Left cardiac atrium (tissue), 4 donors: ENCODE measurements around the gene RPP40. TPM values are rescaled to one million over a fixed set of nuclear protein-coding genes. Genes with fewer than 3 reads are reported as not detected.

Source experiments
- ATAC-seq, 2 donors: fragments of 200-7000 bp; cut with Tn5 transposase; one replicate each; pipeline ENCODE4 v1.9.1; 2020; ENCODE audit warnings: mild to moderate bottlenecking in 2 of 2, moderate library complexity in 2 of 2
- DNase-seq: peaks from one replicate; pipeline ENCODE4 v3.0.0-alpha.2; 2020
- intact Hi-C, 2 donors: fragments of 100-400 bp; cut with DNase I; formaldehyde crosslinking; loops; one replicate each; pipeline versions ENCODE4 v1.14.1 to v1.15.1; 2022 to 2023
- total RNA-seq, 2 donors: library from RNA; stranded (reverse); fragmentation: NEBNext Ultra II Directional; extraction: Animal tissue kit (Norgen Biotek cat#: 25700); gene quantifications; one replicate each; pipeline ENCODE4 v1.2.1, GENCODE V29; 2021
- donor health status: DM: no; HTN: yes; CAD: no.
- donor health status: DM: no; HTN: yes; CAD: no; lungs with severe emphysema.
- donor health status: DM: yes; HTN: yes; CAD: no.
- donor health status: Dilated cardiomyopathy.

RPP40 gene
- total RNA-seq, 2 donors from 2014 or later: 3.7 to 4.9 TPM

DNA sequence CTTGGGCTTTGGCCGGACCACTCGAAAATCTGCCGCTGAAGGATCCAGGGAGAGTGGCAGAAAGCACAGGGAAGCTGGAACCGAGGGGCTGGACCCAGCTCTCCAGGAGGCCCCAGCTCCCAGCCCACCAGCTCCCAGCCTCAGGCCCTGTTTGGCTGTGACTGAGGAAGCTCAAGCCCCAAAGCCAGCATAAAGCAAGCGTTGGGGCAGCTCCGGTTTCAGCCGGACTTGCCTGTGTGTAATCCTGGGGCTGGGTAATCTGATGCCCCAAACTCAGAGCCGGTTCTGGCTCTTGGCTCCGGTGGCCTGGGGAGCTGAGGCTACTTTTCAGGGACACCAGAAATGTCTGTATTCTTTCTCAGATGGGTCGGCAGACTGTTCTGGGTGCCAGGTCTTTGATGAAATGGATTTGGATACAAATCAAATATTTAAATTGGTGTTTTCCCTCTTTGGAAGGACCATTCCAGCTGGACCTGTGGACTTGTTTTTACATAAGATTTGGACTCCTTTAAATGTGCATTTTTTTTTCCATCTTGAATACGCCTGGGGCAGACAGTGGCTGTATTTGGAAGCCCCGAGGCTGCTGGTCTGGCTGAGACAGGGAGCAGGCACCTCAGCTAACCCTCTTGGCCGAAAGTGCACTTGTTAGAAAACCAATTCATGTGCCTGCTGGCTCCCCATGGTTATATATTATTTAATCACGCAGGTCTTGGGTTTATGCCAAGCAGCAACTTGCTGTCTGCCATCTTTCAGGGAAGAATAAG lies 29.7 kb downstream of the RPP40 start:
- ATAC-seq (peak; percentile 69 to 83), DNase-seq (peak; percentile 25)
- intact Hi-C loops: no loop called here

- DNase-seq (no peak), ATAC-seq (no peak)
- intact Hi-C loops: no loop called here
Measured at GRCh38 chr6:4973415-4973814, 30.4 kb downstream of the RPP40 start.

DNA sequence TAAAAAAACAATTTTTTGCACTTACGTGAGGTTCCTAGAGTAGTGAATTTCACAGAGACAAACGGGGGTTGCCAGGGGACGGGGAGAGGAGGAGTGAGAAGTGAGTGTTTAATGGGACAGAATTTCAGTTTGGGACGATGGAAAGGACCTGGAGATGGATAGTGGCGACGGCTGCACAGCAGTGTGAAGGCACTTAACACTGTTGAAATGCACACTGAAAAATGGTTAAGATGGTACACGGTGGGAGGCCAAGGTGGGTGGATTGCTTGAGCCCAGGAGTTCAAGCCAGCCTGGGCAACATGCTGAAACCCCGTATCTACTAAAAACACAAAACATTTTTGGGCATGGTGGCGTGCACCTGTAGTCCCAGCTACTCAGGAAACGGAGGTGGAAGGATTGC lies 31.4 kb downstream of the RPP40 start:
- DNase-seq: no peak
- intact Hi-C loops: no loop called here
- ATAC-seq: no peak

DNA sequence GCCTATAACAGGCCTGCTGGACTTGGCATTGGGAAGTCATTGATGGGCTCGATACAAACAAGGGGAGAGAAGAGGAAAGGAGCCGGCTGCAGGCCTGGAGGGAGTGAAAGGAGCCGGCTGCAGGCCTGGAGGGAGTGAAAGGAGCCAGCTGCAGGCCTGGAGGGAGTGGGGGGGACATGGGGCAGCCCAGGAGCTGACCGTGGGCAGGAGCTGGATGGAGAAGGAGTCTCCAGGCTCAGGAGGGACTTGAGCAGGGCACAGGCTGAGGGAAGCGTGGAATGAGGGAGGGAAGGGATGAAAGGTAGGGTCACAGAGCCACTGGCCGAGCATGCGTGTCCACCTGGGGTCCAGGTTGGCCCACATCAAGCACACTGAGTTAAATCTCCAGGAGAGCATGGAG lies 32.0 kb downstream of the RPP40 start:
- intact Hi-C loops: no loop called here
- ATAC-seq (no peak), DNase-seq (no peak)

DNA sequence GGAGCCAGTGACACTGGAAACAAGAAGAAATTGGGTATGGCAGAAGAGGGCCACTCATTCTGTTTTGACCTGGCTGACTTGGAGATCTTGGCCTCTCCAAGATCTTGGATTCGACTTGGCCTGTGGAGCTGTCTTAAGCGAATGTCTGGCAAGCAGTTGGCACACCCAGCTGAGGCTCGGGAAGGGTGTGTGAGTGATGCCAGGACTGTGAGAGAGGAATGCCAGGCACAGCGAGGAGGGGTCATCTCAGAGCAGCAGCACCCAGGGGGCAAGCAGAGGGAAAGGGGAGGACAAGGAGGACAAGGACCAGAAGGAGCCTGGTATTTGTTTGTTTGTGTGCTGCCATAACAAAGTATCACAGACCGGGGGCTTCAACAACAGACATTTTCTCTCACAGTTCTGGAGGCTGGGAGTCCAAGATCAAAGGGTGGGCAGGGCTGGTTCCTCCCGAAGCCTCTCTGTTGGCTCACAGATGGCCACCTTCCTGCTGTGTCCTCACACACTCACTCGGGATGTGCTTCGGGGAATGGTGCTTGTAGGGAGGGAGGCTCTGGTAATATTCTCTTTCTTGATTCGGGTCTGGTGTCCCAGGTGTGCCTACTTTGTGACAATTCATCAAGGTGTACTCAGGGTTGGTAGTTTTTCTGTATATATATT lies 33.0 kb downstream of the RPP40 start:
- intact Hi-C loops: no loop called here
- ATAC-seq (peak; percentile 27 to 50), DNase-seq (no peak)

- ATAC-seq: no peak
- intact Hi-C loops: no loop called here
- no peak for DNase-seq
Measured at GRCh38 chr6:4969609-4970285, 34.1 kb downstream of the RPP40 start.

DNA sequence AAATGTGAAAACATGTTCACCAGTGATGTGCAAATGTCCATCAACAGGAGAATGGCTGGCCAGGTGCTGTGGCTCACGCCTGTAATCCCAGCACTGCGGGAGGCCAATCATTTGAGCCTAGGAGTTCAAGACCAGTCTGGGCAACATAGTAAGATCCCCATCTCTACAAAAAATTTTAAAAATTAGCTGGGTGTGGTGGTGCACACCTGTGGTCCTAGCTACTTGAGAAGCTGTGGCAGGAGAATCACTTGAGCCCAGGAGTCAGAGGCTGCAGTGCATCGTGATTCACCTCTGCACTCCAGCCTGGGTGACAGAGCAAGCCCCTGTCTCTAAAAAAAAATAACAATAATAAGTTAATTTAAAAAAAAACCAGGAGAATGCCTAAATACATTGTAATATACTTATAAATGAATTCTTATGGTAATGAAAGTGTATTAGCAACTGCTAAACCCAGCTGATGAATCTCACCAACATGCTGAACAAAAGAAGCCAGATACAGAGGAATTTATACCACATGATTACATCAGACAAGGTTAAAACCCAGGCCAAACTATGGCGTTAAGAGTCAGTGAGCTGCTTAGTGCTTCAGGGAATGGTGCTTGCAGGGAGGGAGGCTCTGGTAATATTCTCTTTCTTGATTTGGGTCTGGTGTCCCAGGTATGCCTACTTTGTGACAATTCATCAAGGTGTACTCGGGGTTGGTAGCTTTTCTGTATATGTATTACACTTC lies 36.4 kb downstream of the RPP40 start:
- intact Hi-C loops: no loop called here
- DNase-seq: no peak
- ATAC-seq: no peak

- ATAC-seq: no peak
- intact Hi-C loops: no loop called here
- no peak for DNase-seq
Measured at GRCh38 chr6:4965562-4966389, 38.1 kb downstream of the RPP40 start.

DNA sequence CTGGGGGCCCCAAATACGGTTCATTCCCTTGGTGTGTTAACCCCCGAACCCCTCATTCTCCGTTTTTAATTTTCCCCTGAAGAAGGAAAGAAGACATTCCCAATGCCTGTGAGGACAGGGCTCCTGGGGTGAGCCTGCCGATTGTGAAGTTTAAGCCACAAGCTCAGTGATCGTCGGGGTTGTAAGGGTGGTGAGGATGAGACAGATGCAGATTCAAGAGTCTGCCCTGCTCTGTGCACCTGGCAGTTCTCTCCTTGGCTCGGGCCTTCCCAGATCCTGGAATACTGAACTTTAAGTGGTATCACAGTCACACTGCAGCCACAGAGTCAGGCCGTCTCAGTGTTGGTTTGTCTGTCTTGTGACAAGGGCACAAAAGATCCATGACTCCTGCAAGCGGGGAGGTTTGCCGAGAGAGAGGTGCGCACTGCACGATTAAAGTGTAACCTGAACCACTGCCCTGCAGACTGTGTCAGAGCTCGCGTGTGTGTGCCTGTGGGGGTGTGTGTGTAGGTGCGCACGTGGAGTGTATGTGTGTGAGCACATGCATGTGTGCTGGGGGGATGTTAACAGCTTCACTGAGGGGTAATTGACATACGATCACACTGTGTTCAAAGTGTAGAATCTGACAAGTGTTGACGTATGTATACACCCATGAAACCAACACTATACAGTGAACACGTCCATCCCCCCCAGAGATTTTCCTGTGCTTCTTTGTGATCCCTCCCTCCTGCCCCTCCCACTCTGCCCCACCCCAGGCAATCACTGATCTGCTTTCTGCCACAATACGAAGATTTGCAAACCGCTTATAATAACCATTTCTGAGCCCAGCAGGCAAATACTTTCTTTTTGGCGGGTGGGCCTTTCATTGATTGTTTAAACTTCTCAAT lies 38.9 kb downstream of the RPP40 start:
- no peak for DNase-seq
- intact Hi-C loops: no loop called here
- ATAC-seq: no peak

GRCh38 chr6:4962905-4963304 lies 40.9 kb downstream of the RPP40 start:
- intact Hi-C loops: no loop called here
- no peak for DNase-seq
- ATAC-seq: no peak

GRCh38 chr6:4961322-4962168 lies 42.3 kb downstream of the RPP40 start:
- ATAC-seq (no peak), DNase-seq (no peak)
- intact Hi-C loops: no loop called here

GRCh38 chr6:4958624-4959023 lies 45.2 kb downstream of the RPP40 start:
- intact Hi-C loops: no loop called here
- DNase-seq (no peak), ATAC-seq (no peak)

- intact Hi-C loops: no loop called here
- ATAC-seq: peak in 1 of 2 donors; percentile 60
- no peak for DNase-seq
Measured at GRCh38 chr6:4957521-4958231, 46.2 kb downstream of the RPP40 start.

DNA sequence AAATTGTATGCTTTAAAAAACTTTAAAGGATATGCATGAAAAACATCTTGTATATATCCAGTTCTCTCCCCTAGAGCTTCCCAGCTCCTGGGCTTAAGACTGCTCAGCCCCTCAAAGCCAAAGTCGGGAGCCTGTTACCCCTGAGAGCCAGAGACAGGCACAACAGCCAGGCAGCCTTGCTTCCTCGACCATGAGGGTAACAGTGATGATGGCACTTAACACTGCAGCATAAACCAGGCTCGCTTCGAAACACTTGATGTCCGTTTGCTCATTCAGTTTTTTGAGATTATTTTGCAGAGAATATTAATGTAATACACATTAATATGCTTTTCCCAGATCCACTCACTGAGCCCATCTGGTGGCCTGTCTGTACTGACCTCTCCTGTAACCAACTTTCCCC lies 47.2 kb downstream of the RPP40 start:
- ATAC-seq: no peak
- intact Hi-C loops: no loop called here

DNA sequence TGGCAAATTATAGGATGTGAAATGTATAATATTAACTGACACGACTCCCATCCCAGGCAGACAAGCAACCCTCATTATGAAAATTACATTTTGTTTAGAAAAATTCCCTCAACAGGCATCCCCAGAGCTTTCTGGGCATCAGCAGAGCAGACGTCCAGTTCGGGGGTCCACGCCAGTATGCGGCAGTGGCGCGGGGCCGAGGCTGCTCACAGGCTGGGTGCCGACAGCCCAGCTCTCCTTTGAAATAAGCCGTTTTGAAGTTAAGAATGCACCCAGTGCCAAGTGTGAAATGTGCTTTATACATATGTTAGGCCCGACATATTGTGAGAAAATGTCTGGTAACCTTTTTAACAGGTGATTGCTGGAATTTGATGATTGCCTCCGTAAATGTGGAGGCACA lies 50.4 kb downstream of the RPP40 start:
- no peak for ATAC-seq
- intact Hi-C loops: no loop called here

More for the DNA sequence above, 47.2 kb downstream of the RPP40 start:
- no peak for DNase-seq

DNA sequence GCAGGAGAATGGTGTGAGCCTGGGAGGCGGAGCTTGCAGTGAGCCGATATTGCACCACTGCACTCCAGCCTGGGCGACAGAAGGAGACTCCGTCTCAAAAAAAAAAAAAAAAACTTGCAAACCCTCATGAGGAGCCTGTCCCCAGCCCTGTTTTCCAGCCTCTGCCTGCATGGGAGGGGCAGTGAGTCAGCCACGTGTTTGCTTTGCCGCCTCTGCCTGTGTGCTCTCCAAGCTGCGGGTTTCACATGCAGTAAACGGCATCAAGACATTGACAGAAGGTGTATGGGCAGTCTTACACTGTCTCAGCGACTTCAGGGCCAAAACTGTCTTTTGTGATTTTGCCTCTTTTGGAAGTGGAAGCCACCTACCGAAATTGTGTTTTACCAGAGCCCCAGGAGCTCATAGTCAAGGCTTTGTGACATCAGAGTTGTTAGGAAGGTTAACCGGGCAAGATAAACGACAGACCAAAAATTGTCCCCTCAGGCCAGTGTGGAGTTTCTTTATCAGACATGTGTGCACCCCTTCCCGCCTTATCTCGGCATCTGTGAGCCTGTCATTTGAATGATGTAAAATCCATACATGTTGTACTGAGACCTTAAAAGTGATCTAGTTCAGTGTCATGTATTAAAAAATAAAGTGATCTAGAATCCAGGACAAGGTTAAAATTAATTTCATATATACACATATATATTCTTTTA lies 52.9 kb downstream of the RPP40 start:
- intact Hi-C loops: no loop called here
- DNase-seq: no peak

More for the DNA sequence above, 50.4 kb downstream of the RPP40 start:
- no peak for DNase-seq

More for the DNA sequence above, 52.9 kb downstream of the RPP40 start:
- ATAC-seq: no peak
